ENCODE data around the gene KRTAP10-11.
"Not testable (repeated sequence)": the region's sequence is repeated elsewhere in the genome, so short reads cannot be mapped to it uniquely, and the experiment has no call there.

KRTAP10-11 gene

GRCh38 chr21:44638506-44639330 is 7.5 kb upstream of the KRTAP10-11 start:
- DNase-seq (ENCODE audit: low read depth in 4 of 4, low spot score in 1 of 4), result not testable (repeated sequence)

- no peak for DNase-seq (ENCODE audit: low read depth in 4 of 4, low spot score in 1 of 4)
Measured at GRCh38 chr21:44639331-44639655, 6.9 kb upstream of the KRTAP10-11 start.

- DNase-seq (ENCODE audit: low read depth in 4 of 4, low spot score in 1 of 4), result no peak
Measured at GRCh38 chr21:44640761-44641160, 5.5 kb upstream of the KRTAP10-11 start.

- DNase-seq (ENCODE audit: low read depth in 4 of 4, low spot score in 1 of 4), result no peak
Measured at GRCh38 chr21:44643741-44644310, 2.4 kb upstream of the KRTAP10-11 start.

GRCh38 chr21:44644878-44645277 is 1.3 kb upstream of the KRTAP10-11 start:
- no peak for DNase-seq (ENCODE audit: low read depth in 4 of 4, low spot score in 1 of 4)

GRCh38 chr21:44647222-44647552 is 973 bp downstream of the KRTAP10-11 start:
- no peak for DNase-seq (ENCODE audit: low read depth in 4 of 4, low spot score in 1 of 4)

- no peak for DNase-seq (ENCODE audit: low read depth in 4 of 4, low spot score in 1 of 4)
Measured at GRCh38 chr21:44648557-44649311, 2.5 kb downstream of the KRTAP10-11 start.

- no peak for DNase-seq (ENCODE audit: low read depth in 4 of 4, low spot score in 1 of 4)
Measured at GRCh38 chr21:44649521-44650100, 3.4 kb downstream of the KRTAP10-11 start.

- no peak for DNase-seq (ENCODE audit: low read depth in 4 of 4, low spot score in 1 of 4)
Measured at GRCh38 chr21:44650265-44650972, 4.2 kb downstream of the KRTAP10-11 start.

GRCh38 chr21:44650973-44651675 is 4.9 kb downstream of the KRTAP10-11 start:
- DNase-seq (ENCODE audit: low read depth in 4 of 4, low spot score in 1 of 4), result no peak

- DNase-seq (ENCODE audit: low read depth in 4 of 4, low spot score in 1 of 4), result no peak
Measured at GRCh38 chr21:44653123-44653522, 6.9 kb downstream of the KRTAP10-11 start.

GRCh38 chr21:44653656-44654575 is 7.7 kb downstream of the KRTAP10-11 start:
- no peak for DNase-seq (ENCODE audit: low read depth in 4 of 4, low spot score in 1 of 4)

- DNase-seq (ENCODE audit: low read depth in 4 of 4, low spot score in 1 of 4), result no peak
Measured at GRCh38 chr21:44654576-44655175, 8.5 kb downstream of the KRTAP10-11 start, which contains the start of gene KRTAP12-4. KRTAP12-4 (minus strand) TSS chr21:44654659; CDS start chr21:44654614, 45 bp downstream.

GRCh38 chr21:44656868-44657267 is 10.7 kb downstream of the KRTAP10-11 start:
- no peak for DNase-seq (ENCODE audit: low read depth in 4 of 4, low spot score in 1 of 4)

GRCh38 chr21:44657635-44658540 is 11.7 kb downstream of the KRTAP10-11 start, which contains the start of gene KRTAP12-3:
KRTAP12-3 (plus strand) TSS chr21:44657932; CDS start chr21:44657980, 48 bp downstream.
- no peak for DNase-seq (ENCODE audit: low read depth in 4 of 4, low spot score in 1 of 4)

GRCh38 chr21:44658541-44658910 is 12.3 kb downstream of the KRTAP10-11 start:
- no peak for DNase-seq (ENCODE audit: low read depth in 4 of 4, low spot score in 1 of 4)

- no peak for DNase-seq (ENCODE audit: low read depth in 4 of 4, low spot score in 1 of 4)
Measured at GRCh38 chr21:44658913-44659595, 12.8 kb downstream of the KRTAP10-11 start.
